D721Med (cell line): ENCODE measurements around the gene KCNC3.

Experiments used
- DNase-seq: peaks from one replicate; pipeline ENCODE4 v3.0.0; 2011; ENCODE audit warnings: low spot score; ENCODE audit not compliant: insufficient read length
- FAIRE-seq: peaks from 2 replicates; lab custom pipeline; 2011; peaks lifted over from hg19 to GRCh38; lab: Jason Lieb, UNC
- TF ChIP-seq, protein P1 (sequence below): IDR thresholded peaks from 2 replicates; pipeline ENCODE4 v1.5.1; 2012; ENCODE audit warnings: mild to moderate bottlenecking, control low read depth; ENCODE audit not compliant: insufficient read depth; ENCODE audit errors: missing control alignments

KCNC3 gene

GRCh38 chr19:50301607-50301971, 27.6 kb downstream of the KCNC3 start:
- DNase-seq, result no peak
- TF ChIP-seq, protein P1, sequence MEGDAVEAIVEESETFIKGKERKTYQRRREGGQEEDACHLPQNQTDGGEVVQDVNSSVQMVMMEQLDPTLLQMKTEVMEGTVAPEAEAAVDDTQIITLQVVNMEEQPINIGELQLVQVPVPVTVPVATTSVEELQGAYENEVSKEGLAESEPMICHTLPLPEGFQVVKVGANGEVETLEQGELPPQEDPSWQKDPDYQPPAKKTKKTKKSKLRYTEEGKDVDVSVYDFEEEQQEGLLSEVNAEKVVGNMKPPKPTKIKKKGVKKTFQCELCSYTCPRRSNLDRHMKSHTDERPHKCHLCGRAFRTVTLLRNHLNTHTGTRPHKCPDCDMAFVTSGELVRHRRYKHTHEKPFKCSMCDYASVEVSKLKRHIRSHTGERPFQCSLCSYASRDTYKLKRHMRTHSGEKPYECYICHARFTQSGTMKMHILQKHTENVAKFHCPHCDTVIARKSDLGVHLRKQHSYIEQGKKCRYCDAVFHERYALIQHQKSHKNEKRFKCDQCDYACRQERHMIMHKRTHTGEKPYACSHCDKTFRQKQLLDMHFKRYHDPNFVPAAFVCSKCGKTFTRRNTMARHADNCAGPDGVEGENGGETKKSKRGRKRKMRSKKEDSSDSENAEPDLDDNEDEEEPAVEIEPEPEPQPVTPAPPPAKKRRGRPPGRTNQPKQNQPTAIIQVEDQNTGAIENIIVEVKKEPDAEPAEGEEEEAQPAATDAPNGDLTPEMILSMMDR, result no peak
- FAIRE-seq, result no peak

- DNase-seq, result no peak
- FAIRE-seq, result no peak
- TF ChIP-seq, protein P1, result no peak
These were observed 28.2 kb downstream of the KCNC3 start for GRCh38 chr19:50300814-50301606.

GRCh38 chr19:50300051-50300450, 29.1 kb downstream of the KCNC3 start:
- TF ChIP-seq, protein P1, result no peak
- DNase-seq (no peak), FAIRE-seq (no peak)

DNA sequence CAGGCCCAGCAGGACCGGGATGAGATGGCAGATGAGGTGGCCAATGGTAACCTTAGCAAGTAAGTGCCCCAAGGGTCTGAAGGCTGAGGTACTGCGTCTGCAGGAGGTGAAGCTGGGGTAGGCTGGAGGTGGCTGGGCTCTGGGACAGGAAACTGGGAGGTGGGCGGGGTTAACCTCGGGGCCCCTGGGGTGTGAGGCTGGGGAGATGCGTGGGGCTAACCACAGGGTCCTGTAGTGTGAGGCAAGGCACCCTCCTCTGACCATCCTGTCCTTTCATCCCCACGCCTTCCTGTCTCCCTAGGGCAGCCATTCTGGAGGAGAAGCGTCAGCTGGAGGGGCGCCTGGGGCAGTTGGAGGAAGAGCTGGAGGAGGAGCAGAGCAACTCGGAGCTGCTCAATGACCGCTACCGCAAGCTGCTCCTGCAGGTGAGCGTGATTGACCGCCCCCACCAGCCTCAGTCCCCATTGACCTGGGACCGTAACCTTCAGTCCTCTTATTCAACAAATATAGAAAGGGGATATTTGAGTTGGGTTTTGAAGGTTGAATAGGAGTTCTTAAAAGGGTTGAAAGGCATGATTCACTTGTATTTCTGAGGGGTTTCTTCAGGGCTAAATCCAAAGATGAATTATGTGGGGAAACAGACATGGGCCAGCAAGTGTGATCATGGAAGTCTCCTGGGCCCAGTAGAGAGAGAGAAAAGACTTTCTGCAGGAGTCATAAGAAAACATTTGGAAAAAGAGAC, 35.7 kb downstream of the KCNC3 start:
- TF ChIP-seq, protein P1, result no peak
- DNase-seq (no peak), FAIRE-seq (no peak)

DNA sequence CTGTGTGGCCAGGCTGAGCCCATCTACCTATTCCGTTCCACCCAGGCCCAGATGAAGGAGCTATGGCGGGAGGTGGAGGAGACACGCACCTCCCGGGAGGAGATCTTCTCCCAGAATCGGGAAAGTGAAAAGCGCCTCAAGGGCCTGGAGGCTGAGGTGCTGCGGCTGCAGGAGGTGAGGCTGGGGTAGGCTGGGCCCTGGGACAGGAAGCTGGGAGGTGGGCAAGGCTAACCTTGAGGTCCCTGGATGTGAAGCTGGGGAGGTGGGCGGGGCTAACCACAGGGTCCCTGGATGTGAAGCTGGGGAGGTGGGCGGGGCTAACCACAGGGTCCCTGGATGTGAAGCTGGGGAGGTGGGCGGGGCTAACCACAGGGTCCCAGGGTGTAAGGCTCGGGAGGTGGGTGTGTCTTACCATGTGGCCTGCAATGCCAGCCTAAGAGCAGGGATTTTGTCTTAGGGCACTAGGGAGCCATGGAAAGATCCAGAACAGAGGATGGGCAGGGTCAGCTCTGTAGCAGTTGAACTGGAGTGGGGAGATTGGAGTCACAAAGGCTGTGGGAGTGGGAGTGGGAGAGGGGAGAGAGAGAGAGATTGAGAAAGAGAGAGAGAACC, 36.9 kb downstream of the KCNC3 start:
- FAIRE-seq (no peak), DNase-seq (no peak)
- TF ChIP-seq, protein P1, result no peak

GRCh38 chr19:50290775-50291174, 38.4 kb downstream of the KCNC3 start:
- TF ChIP-seq, protein P1, result no peak

More at GRCh38 chr19:50290775-50291174, 38.4 kb downstream of the KCNC3 start:
- DNase-seq (no peak), FAIRE-seq (no peak)
